Loucy (cell line): ENCODE results near the gene PEF1.

Experiments used
- EZH2phosphoT487 ChIP-seq: fragments of 200-600 bp; IDR thresholded peaks from 2 replicates; pipeline ENCODE4 v1.6.1; 2018; ENCODE audit warnings: antibody characterized with exemption, mild to moderate bottlenecking, moderate library complexity, borderline replicate concordance
- TF ChIP-seq, protein P1 (sequence below): fragments of 200-600 bp; sonication (generic); conservative IDR thresholded peaks from 2 replicates; pipeline ENCODE4 v1.5.1; 2014; ENCODE audit warnings: mild to moderate bottlenecking, antibody characterized with exemption, low read length

- TF ChIP-seq, protein P1, sequence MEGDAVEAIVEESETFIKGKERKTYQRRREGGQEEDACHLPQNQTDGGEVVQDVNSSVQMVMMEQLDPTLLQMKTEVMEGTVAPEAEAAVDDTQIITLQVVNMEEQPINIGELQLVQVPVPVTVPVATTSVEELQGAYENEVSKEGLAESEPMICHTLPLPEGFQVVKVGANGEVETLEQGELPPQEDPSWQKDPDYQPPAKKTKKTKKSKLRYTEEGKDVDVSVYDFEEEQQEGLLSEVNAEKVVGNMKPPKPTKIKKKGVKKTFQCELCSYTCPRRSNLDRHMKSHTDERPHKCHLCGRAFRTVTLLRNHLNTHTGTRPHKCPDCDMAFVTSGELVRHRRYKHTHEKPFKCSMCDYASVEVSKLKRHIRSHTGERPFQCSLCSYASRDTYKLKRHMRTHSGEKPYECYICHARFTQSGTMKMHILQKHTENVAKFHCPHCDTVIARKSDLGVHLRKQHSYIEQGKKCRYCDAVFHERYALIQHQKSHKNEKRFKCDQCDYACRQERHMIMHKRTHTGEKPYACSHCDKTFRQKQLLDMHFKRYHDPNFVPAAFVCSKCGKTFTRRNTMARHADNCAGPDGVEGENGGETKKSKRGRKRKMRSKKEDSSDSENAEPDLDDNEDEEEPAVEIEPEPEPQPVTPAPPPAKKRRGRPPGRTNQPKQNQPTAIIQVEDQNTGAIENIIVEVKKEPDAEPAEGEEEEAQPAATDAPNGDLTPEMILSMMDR = no peak
- no peak for TF ChIP-seq EZH2phosphoT487
Observed at GRCh38 chr1:31621498-31621820, 23.2 kb downstream of the PEF1 start.
